ENCODE measurements around the gene PARD3B. TPM values are rescaled to one million over a fixed set of nuclear protein-coding genes. Genes with fewer than 3 reads are reported as not detected.
A peak's percentile ranks its signal among the peaks of the same experiment; 100 is the strongest.

Gene PARD3B
- total and polyA plus RNA-seq, 2 donors (not counting 1 experiment from before 2014, with no cell fraction given): 7.4 to 20.6 TPM

DNA sequence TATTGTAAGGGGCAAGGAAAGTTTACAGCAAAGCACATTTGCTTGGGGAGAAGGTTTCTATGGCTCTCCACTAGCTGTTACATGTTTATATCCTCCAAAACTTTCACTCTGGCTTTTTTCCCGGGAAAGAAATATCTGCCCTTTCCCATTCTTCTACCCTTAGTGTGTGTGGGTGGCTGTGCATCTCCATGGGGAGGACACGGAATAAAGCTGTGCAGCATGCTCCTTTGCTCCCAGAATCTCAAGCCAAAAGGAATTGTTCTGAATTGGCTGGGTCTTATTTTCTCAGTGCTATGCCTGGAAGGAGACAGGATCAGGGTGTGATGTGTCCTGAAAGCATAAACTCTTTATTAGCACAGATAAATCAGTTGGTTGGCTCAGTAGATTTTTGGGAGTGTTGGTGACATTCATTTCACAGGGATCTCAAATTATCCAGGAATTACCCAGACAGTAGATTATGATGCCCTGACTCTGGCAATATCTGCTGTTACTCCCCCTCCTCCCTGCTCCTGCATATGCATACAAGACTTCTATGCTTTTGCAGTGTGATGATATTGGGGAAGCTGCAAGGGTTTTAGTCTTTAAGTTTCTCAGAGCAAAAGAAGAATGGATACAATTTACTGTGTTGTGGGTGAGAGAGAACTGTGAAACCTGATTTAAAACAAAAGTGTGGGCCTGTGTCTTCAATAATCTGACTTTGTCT is 63.1 kb downstream of the PARD3B start:
- Histone ChIP-seq H3K4me1 (ENCODE audit: control insufficient read depth, extremely low read depth, insufficient read depth, low read length) (peaks cover 3% of the 10 kb centered on the region), H4K20me1 (ENCODE audit: control insufficient read depth, extremely low read depth, insufficient read depth, low read length) (no peaks in the 10 kb centered on the region), H3K4me3 (replicated peaks in 1 of 4; ENCODE audit: control extremely low read depth in 1 of 4, insufficient read depth in 1 of 4, low read depth in 3 of 4, low read length in 4 of 4) (no peak overlapping the region), H3K4me2 (ENCODE audit: extremely low read depth, insufficient read depth, low read length) (no peak overlapping the region), H3K9me3 (ENCODE audit: control insufficient read depth, insufficient read depth, low read depth, low read length) (no peaks in the 10 kb centered on the region), H3K27me3 (ENCODE audit: control insufficient read depth, insufficient read depth, low read length) (no peaks in the 10 kb centered on the region), H3K9ac (ENCODE audit: insufficient read depth, low read length) (no peak overlapping the region), H3K36me3 (ENCODE audit: control insufficient read depth, insufficient read depth, low read length) (no peaks in the 10 kb centered on the region), H3K27ac (ENCODE audit: insufficient read depth, low read length) (no peak overlapping the region), H3K79me2 (ENCODE audit: control insufficient read depth, insufficient read depth, low read length) (no peaks in the 10 kb centered on the region), H2AFZ (ENCODE audit: low read length) (no peak overlapping the region)
- DNase-seq (ENCODE audit: low read depth in 2 of 2): peak; percentile 61 to 68
- TF ChIP-seq, protein P1, sequence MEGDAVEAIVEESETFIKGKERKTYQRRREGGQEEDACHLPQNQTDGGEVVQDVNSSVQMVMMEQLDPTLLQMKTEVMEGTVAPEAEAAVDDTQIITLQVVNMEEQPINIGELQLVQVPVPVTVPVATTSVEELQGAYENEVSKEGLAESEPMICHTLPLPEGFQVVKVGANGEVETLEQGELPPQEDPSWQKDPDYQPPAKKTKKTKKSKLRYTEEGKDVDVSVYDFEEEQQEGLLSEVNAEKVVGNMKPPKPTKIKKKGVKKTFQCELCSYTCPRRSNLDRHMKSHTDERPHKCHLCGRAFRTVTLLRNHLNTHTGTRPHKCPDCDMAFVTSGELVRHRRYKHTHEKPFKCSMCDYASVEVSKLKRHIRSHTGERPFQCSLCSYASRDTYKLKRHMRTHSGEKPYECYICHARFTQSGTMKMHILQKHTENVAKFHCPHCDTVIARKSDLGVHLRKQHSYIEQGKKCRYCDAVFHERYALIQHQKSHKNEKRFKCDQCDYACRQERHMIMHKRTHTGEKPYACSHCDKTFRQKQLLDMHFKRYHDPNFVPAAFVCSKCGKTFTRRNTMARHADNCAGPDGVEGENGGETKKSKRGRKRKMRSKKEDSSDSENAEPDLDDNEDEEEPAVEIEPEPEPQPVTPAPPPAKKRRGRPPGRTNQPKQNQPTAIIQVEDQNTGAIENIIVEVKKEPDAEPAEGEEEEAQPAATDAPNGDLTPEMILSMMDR (conservative IDR thresholded peaks at IDR 0.05 in 1 of 2, IDR thresholded peaks at IDR 0.05 in 1 of 2; ENCODE audit: low read depth in 1 of 2, low read length in 2 of 2): no peak
- no peak for TF ChIP-seq EZH2 (IDR thresholded peaks at IDR 0.05; ENCODE audit: low read length, missing control alignments)

GRCh38 chr2:204611017-204611631 is 65.8 kb downstream of the PARD3B start:
- TF ChIP-seq EZH2 (IDR thresholded peaks at IDR 0.05; ENCODE audit: low read length, missing control alignments): no peak
- TF ChIP-seq, protein P1 (conservative IDR thresholded peaks at IDR 0.05 in 1 of 2, IDR thresholded peaks at IDR 0.05 in 1 of 2; ENCODE audit: low read depth in 1 of 2, low read length in 2 of 2): no peak
- Histone ChIP-seq H3K27ac (ENCODE audit: insufficient read depth, low read length) (no peak overlapping the region), H4K20me1 (ENCODE audit: control insufficient read depth, extremely low read depth, insufficient read depth, low read length) (no peaks in the 10 kb centered on the region), H3K27me3 (ENCODE audit: control insufficient read depth, insufficient read depth, low read length) (no peaks in the 10 kb centered on the region), H3K9ac (ENCODE audit: insufficient read depth, low read length) (no peak overlapping the region), H3K4me2 (ENCODE audit: extremely low read depth, insufficient read depth, low read length) (no peak overlapping the region), H3K4me1 (ENCODE audit: control insufficient read depth, extremely low read depth, insufficient read depth, low read length) (peaks cover 3% of the 10 kb centered on the region), H3K4me3 (replicated peaks in 1 of 4; ENCODE audit: control extremely low read depth in 1 of 4, insufficient read depth in 1 of 4, low read depth in 3 of 4, low read length in 4 of 4) (no peak overlapping the region), H2AFZ (ENCODE audit: low read length) (no peak overlapping the region), H3K36me3 (ENCODE audit: control insufficient read depth, insufficient read depth, low read length) (no peaks in the 10 kb centered on the region), H3K79me2 (ENCODE audit: control insufficient read depth, insufficient read depth, low read length) (no peaks in the 10 kb centered on the region), H3K9me3 (ENCODE audit: control insufficient read depth, insufficient read depth, low read depth, low read length) (no peaks in the 10 kb centered on the region)
- DNase-seq (ENCODE audit: low read depth in 2 of 2): no peak

DNA sequence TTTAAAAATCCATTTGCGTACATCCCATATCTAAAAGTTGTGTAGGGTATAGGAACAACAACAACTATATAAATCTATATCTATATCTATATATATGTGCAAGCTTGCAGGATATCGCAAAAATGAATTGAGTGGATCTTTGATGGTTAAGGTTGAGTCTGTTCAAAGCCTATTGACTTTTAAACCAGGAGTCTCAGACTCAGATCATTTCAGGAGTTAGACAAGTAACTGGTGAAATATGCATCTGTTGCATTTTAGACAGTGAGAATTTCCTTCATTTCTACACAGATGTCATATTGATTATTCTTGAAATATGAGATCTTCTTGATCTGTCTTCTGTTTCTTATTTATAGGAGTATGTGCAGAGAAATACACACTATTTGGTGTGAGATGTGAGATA is 66.5 kb downstream of the PARD3B start:
- peaks cover 3% of the 10 kb centered on the region for H3K4me1 ChIP-seq (ENCODE audit: control insufficient read depth, extremely low read depth, insufficient read depth, low read length)
- H3K27ac ChIP-seq (ENCODE audit: insufficient read depth, low read length): no peak overlapping the region
- H3K9ac ChIP-seq (ENCODE audit: insufficient read depth, low read length): no peak overlapping the region
- DNase-seq (ENCODE audit: low read depth in 2 of 2): no peak
- no peak overlapping the region for H3K4me3 ChIP-seq (replicated peaks in 1 of 4; ENCODE audit: control extremely low read depth in 1 of 4, insufficient read depth in 1 of 4, low read depth in 3 of 4, low read length in 4 of 4)
- H3K36me3 ChIP-seq (ENCODE audit: control insufficient read depth, insufficient read depth, low read length): no peaks in the 10 kb centered on the region
- H3K27me3 ChIP-seq (ENCODE audit: control insufficient read depth, insufficient read depth, low read length): no peaks in the 10 kb centered on the region
- no peaks in the 10 kb centered on the region for H3K79me2 ChIP-seq (ENCODE audit: control insufficient read depth, insufficient read depth, low read length)
- no peaks in the 10 kb centered on the region for H3K9me3 ChIP-seq (ENCODE audit: control insufficient read depth, insufficient read depth, low read depth, low read length)
- H3K4me2 ChIP-seq (ENCODE audit: extremely low read depth, insufficient read depth, low read length): no peak overlapping the region
- no peaks in the 10 kb centered on the region for H4K20me1 ChIP-seq (ENCODE audit: control insufficient read depth, extremely low read depth, insufficient read depth, low read length)
- no peak overlapping the region for H2AFZ ChIP-seq (ENCODE audit: low read length)
- no peak for TF ChIP-seq EZH2 (IDR thresholded peaks at IDR 0.05; ENCODE audit: low read length, missing control alignments)
- TF ChIP-seq, protein P1 (conservative IDR thresholded peaks at IDR 0.05 in 1 of 2, IDR thresholded peaks at IDR 0.05 in 1 of 2; ENCODE audit: low read depth in 1 of 2, low read length in 2 of 2): no peak

All from fibroblast of lung (primary cell).